Caco-2 (cell line): ENCODE measurements around the gene PSMC1. TPM values are rescaled to one million over a fixed set of nuclear protein-coding genes. Genes with fewer than 3 reads are reported as not detected.

Experiments
- BruUV-seq: library from RNA; stranded (reverse); fragments of 400-500 nt; replicated peaks from 2 replicates; lab custom pipeline; 2021; lab: Mats Ljungman, UMichigan
- CTCF ChIA-PET: fragments of 300-600 bp; sonication (Branson Sonifier 250); formaldehyde crosslinking; loops from one replicate; lab custom pipeline; 2022; ENCODE audit warnings: antibody characterized with exemption; lab: Charles Lee
- POLR2A ChIA-PET: fragments of 300-600 bp; sonication (Branson Sonifier 250); formaldehyde crosslinking; loops from one replicate; lab custom pipeline; 2022; ENCODE audit warnings: antibody characterized with exemption; lab: Charles Lee
- DNase-seq, 2 experiments: peaks; one replicate each; pipeline versions ENCODE4 v3.0.0 to v3.0.0-alpha.2; 2020 to 2022
- H3K27me3 ChIP-seq: replicated peaks from 2 replicates; pipeline ENCODE4 v1.6.0; 2011; ENCODE audit warnings: low read length; ENCODE audit not compliant: control insufficient read depth, insufficient read depth
- H3K36me3 ChIP-seq: 2 replicates; pipeline ENCODE4 v1.5.1; 2011; ENCODE audit warnings: low read length; ENCODE audit not compliant: control insufficient read depth, insufficient read depth
- H3K4me1 ChIP-seq: fragments of 250-450 bp; sonication (Bioruptor Pico); 2 replicates; pipeline ENCODE4 v1.5.1; 2020; ENCODE audit warnings: mild to moderate bottlenecking
- H3K4me3 ChIP-seq: 2 replicates; pipeline ENCODE4 v1.5.1; 2011; ENCODE audit warnings: low read depth, mild to moderate bottlenecking, control low read depth, low read length
- H3K9me3 ChIP-seq: fragments of 250-450 bp; sonication (Bioruptor Pico); 2 replicates; pipeline ENCODE4 v1.5.1; 2020; ENCODE audit warnings: mild to moderate bottlenecking, moderate library complexity
- H3K27ac Mint-ChIP-seq: one replicate; pipeline ENCODE4 v1.8.0; 2022; ENCODE audit warnings: mixed read lengths; ENCODE audit not compliant: unreplicated experiment
- H3K27me3 Mint-ChIP-seq: one replicate; pipeline ENCODE4 v1.8.0; 2022; ENCODE audit warnings: mixed read lengths; ENCODE audit not compliant: insufficient read depth, unreplicated experiment
- H3K36me3 Mint-ChIP-seq: one replicate; pipeline ENCODE4 v1.8.0; 2022; ENCODE audit warnings: mild to moderate bottlenecking, mixed read lengths; ENCODE audit not compliant: insufficient read depth, unreplicated experiment
- H3K4me1 Mint-ChIP-seq: one replicate; pipeline ENCODE4 v1.8.0; 2022; ENCODE audit warnings: low read depth, mixed read lengths; ENCODE audit not compliant: unreplicated experiment
- H3K4me3 Mint-ChIP-seq: one replicate; pipeline ENCODE4 v1.8.0; 2022; ENCODE audit warnings: mild to moderate bottlenecking, moderate library complexity, mixed read lengths; ENCODE audit not compliant: unreplicated experiment
- H3K9me3 Mint-ChIP-seq: one replicate; pipeline ENCODE4 v1.8.0; 2022; ENCODE audit warnings: mixed read lengths; ENCODE audit not compliant: unreplicated experiment
- intact Hi-C: fragments of 100-400 bp; cut with micrococcal nuclease; formaldehyde crosslinking; loops from one replicate; pipeline ENCODE4 v1.10.0; 2022; ENCODE audit not compliant: unreplicated experiment
- total RNA-seq: library from RNA; stranded (reverse); gene quantifications from 2 replicates; pipeline ENCODE4 v1.2.3, GENCODE V29; 2022
- TF ChIP-seq, protein P1 (sequence below), 2 experiments: fragments of 200-600 bp in 1 of 2; IDR thresholded peaks; 1 replicate in 1 of 2; 2 replicates in 1 of 2; pipeline versions ENCODE4 v1.5.1 to v1.8.0; 2011 to 2022; ENCODE audit warnings: antibody characterized with exemption in 1 of 2, control low read depth in 1 of 2, inconsistent platforms in 1 of 2, low read depth in 1 of 2, low read length in 1 of 2, mild to moderate bottlenecking in 1 of 2, moderate library complexity in 1 of 2; ENCODE audit not compliant: insufficient read depth in 1 of 2, severe bottlenecking in 1 of 2, unreplicated experiment in 1 of 2

PSMC1 gene
- total RNA-seq, 1 experiment from 2014 or later = 101 TPM

DNA sequence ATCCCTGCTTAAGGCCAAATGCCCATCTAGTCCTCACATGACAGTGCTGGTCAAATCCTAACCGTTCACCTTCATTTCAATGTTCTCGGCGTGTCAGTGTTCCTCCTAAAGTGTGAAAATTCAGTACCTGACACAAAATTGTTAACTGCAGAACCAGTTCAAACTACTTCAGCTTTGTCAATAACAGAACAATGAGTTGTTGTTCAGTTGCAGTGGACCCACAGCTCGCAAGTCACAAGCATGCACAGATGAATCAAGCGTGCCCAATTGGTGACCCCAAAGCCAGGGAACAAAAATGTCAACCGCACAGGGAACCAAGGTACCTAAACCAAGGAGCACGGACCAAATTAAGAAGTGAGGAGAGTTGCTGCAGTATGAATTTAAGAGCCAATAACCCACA lies 52.2 kb downstream of the PSMC1 start:
- DNase-seq = no peak
- Mint-ChIP-seq H3K4me3 (no peak overlapping the region), H3K36me3 (peaks cover 33% of the 10 kb centered on the region), H3K27ac (no peak overlapping the region), H3K27me3 (no peaks in the 10 kb centered on the region), H3K4me1 (no peaks in the 10 kb centered on the region), H3K9me3 (no peaks in the 10 kb centered on the region)
- BruUV-seq = no TSS peak
- ChIA-PET CTCF (interaction anchor here (0.7 kb wide), 1 partner anchor 578 kb away, joined by 4 read pairs; no protein-coding TSS in a partner anchor), POLR2A (interaction anchor here (0.6 kb wide), 1 partner anchor 70 kb away, joined by 11 read pairs; no protein-coding TSS in a partner anchor)
- Histone ChIP-seq H3K4me1 (no peaks in the 10 kb centered on the region), H3K36me3 (no peaks in the 10 kb centered on the region; the same call in 1 of the 2 replicates), H3K4me3 (no peak overlapping the region), H3K27me3 (no peaks in the 10 kb centered on the region), H3K9me3 (no peaks in the 10 kb centered on the region)
- intact Hi-C loops = loop anchor here (10.0 kb wide), 1 partner anchor 286 kb away; no protein-coding TSS in a partner anchor
- TF ChIP-seq, protein P1, sequence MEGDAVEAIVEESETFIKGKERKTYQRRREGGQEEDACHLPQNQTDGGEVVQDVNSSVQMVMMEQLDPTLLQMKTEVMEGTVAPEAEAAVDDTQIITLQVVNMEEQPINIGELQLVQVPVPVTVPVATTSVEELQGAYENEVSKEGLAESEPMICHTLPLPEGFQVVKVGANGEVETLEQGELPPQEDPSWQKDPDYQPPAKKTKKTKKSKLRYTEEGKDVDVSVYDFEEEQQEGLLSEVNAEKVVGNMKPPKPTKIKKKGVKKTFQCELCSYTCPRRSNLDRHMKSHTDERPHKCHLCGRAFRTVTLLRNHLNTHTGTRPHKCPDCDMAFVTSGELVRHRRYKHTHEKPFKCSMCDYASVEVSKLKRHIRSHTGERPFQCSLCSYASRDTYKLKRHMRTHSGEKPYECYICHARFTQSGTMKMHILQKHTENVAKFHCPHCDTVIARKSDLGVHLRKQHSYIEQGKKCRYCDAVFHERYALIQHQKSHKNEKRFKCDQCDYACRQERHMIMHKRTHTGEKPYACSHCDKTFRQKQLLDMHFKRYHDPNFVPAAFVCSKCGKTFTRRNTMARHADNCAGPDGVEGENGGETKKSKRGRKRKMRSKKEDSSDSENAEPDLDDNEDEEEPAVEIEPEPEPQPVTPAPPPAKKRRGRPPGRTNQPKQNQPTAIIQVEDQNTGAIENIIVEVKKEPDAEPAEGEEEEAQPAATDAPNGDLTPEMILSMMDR (IDR thresholded peaks at IDR 0.05; ENCODE audit: insufficient read depth in 1 of 2, low read depth in 1 of 2, low read length in 1 of 2, severe bottlenecking in 1 of 2, unreplicated experiment in 1 of 2) = no peak

DNA sequence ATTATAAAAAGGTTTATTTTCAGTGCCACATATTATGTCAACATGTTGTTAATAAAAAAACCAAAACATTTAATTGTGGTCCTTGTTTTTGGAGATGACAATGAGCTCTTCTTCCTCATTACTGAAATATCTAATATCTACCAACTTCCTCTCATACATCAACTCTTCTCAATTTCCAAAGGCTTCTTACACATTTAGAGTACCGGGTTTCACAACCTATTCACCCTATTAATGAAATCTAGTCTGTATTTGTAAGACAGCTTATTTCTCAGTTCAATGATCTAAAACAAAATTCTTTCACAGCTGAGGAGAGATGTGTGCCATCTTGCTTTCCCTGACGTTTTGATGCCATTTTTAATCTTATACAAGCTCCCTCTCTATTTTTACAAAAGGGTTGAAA lies 60.9 kb downstream of the PSMC1 start:
- no peak overlapping the region for H3K27ac Mint-ChIP-seq
- Histone ChIP-seq H3K4me1 (no peaks in the 10 kb centered on the region), H3K9me3 (no peaks in the 10 kb centered on the region), H3K4me3 (no peak overlapping the region), H3K27me3 (no peaks in the 10 kb centered on the region), H3K36me3 (peaks cover 3% of the 10 kb centered on the region; the same call in 1 of the 2 replicates)
- H3K27me3 Mint-ChIP-seq = no peaks in the 10 kb centered on the region
- no peak overlapping the region for H3K4me3 Mint-ChIP-seq
- H3K4me1 Mint-ChIP-seq = no peaks in the 10 kb centered on the region
- H3K36me3 Mint-ChIP-seq = peaks cover 32% of the 10 kb centered on the region
- ChIA-PET POLR2A (no interaction called here), CTCF (no interaction called here)
- H3K9me3 Mint-ChIP-seq = peaks cover 15% of the 10 kb centered on the region
- intact Hi-C loops = no loop called here
- DNase-seq = no peak
- TF ChIP-seq, protein P1 (IDR thresholded peaks at IDR 0.05; ENCODE audit: insufficient read depth in 1 of 2, low read depth in 1 of 2, low read length in 1 of 2, severe bottlenecking in 1 of 2, unreplicated experiment in 1 of 2) = no peak
- BruUV-seq = no TSS peak

DNA sequence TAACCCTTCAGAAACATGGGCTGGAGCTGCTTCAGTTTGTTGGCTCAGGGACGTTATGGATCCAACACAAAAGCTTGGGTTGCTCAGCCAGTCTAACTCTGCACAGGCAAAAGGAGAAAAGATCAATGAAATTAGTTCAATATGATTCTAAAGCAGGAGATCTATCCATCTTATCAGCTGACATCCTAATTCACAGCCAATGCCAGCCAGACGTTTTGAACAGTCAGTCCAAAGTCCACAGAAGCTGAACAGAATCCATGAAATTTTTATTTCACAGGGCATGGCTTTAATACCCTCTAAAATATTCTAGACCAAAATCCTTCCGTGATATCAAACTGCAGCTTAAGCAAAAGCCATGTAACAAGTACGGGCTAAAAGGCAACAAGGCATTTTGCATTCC lies 61.7 kb downstream of the PSMC1 start:
- TF ChIP-seq, protein P1 (IDR thresholded peaks at IDR 0.05; ENCODE audit: insufficient read depth in 1 of 2, low read depth in 1 of 2, low read length in 1 of 2, severe bottlenecking in 1 of 2, unreplicated experiment in 1 of 2) = no peak
- no peaks in the 10 kb centered on the region for H3K4me1 ChIP-seq
- H3K4me3 ChIP-seq = no peak overlapping the region
- Mint-ChIP-seq H3K4me3 (no peak overlapping the region), H3K4me1 (no peaks in the 10 kb centered on the region), H3K27ac (no peak overlapping the region), H3K27me3 (no peaks in the 10 kb centered on the region), H3K36me3 (peaks cover 32% of the 10 kb centered on the region), H3K9me3 (peaks cover 15% of the 10 kb centered on the region)
- no peaks in the 10 kb centered on the region for H3K9me3 ChIP-seq
- ChIA-PET POLR2A (no interaction called here), CTCF (no interaction called here)
- DNase-seq = no peak
- peaks cover 3% of the 10 kb centered on the region; the same call in 1 of the 2 replicates for H3K36me3 ChIP-seq
- intact Hi-C loops = no loop called here
- H3K27me3 ChIP-seq = no peaks in the 10 kb centered on the region
- no TSS peak for BruUV-seq
